Vagina (tissue), 2 donors: ENCODE data around the gene ZBTB20.

Experiments used
- CTCF ChIP-seq, 3 experiments: fragments of 450-650 bp in 2 of 3; fragments of 200-600 bp in 1 of 3; sonication (generic) in 1 of 3; IDR thresholded peaks; one replicate each; pipeline ENCODE4 v1.5.1; 2017 to 2019; ENCODE audit warnings: antibody characterized with exemption in 3 of 3, mild to moderate bottlenecking in 2 of 3, moderate library complexity in 2 of 3
- POLR2A ChIP-seq, 2 donors: fragments of 450-650 bp; IDR thresholded peaks; one replicate each; pipeline ENCODE4 v1.6.1; 2017; ENCODE audit warnings: antibody characterized with exemption in 2 of 2, mild to moderate bottlenecking in 2 of 2, moderate library complexity in 2 of 2

GRCh38 chr3:114355653-114356052 is 791.4 kb downstream of the ZBTB20 start:
- TF ChIP-seq CTCF (IDR thresholded peaks at IDR 0.05) (no peak), POLR2A (IDR thresholded peaks at IDR 0.05) (no peak)
